AG20443 (cell line): Measurements from ENCODE around the gene TSPY1.
"Not testable (repeated sequence)": the region's sequence is repeated elsewhere in the genome, so short reads cannot be mapped to it uniquely, and the experiment has no call there.

Source experiments
- DNase-seq: peaks from one replicate; pipeline ENCODE4 v3.0.0; 2012; ENCODE audit warnings: low spot score, mixed read lengths

TSPY1 gene, protein sequence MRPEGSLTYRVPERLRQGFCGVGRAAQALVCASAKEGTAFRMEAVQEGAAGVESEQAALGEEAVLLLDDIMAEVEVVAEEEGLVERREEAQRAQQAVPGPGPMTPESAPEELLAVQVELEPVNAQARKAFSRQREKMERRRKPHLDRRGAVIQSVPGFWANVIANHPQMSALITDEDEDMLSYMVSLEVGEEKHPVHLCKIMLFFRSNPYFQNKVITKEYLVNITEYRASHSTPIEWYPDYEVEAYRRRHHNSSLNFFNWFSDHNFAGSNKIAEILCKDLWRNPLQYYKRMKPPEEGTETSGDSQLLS

DNA sequence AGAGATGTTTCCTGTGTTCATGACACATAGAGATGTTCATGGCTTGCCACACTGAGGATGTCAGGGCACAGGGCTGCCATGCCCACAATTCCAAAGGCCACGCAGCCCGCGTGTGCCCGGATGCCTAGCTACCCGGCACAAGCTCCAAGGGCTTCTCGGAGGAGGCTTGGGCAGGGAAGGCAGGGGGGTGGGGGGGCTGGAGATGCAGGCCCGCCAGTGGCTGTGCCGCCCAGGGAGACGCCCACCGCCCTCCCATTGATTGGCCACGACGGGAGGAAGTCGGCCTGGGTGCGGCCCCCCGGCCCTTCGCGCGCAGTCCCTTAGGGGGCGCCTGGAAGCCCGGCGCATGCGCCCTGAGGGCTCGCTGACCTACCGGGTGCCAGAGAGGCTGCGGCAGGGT is at the start of gene TSPY1:
Gene TSPY1, plus strand, starts transcription at position 301 of the 400 bp plus-strand sequence. Its CDS starts 46 bp downstream, at position 347.
- not testable (repeated sequence) for DNase-seq

DNA sequence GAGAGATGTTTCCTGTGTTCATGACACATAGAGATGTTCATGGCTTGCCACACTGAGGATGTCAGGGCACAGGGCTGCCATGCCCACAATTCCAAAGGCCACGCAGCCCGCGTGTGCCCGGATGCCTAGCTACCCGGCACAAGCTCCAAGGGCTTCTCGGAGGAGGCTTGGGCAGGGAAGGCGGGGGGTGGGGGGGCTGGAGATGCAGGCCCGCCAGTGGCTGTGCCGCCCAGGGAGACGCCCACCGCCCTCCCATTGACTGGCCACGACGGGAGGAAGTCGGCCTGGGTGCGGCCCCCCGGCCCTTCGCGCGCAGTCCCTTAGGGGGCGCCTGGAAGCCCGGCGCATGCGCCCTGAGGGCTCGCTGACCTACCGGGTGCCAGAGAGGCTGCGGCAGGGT is 20.2 kb downstream of the TSPY1 start, which contains the start of gene TSPY9:
Gene TSPY9, plus strand, starts transcription at position 301 of the 400 bp plus-strand sequence. Its CDS starts 46 bp downstream, at position 347.
- not testable (repeated sequence) for DNase-seq

DNA sequence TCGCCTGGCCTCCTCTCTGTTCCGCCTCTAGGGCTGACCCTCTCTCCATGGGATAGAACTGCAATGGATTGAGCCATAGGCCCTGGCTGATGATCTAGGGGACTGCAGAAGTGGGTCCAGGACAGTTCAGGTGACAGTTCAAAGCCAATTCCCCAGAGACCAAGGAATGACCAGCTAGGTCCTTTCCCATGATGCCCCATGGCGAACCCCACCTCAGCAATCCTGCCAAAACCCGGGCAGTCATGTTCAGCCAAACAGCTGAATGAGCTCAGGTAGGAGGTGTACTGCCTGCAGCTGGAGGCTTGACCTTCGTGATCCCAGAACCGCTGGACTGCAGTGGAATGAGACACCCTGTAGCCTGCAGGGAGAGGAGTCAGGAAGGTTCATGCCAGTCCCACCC is 37.6 kb downstream of the TSPY1 start:
- not testable (repeated sequence) for DNase-seq

DNA sequence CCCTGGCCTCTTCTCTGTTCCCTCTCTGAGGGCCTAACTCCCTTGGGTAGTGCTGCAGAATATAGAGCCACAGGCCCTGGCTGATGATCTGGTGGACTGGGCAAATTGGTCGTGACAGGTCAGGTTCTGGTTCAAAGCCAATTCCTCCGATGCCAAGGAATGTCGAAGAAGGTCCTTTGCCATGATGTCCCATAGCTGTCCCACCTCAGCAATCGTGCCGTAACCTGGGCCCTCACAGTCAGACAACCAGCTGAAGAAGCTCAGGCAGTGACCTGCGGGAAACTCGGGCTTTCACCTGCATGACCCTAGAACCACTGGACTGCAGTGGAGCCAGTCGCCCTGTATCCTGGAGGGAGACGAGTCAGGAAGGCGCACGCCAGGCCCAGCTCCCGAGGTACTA is 49.5 kb downstream of the TSPY1 start:
- not testable (repeated sequence) for DNase-seq
